Mononuclear cell (primary cell): ENCODE results near the gene FAN1. TPM values are rescaled to one million over a fixed set of nuclear protein-coding genes. Genes with fewer than 3 reads are reported as not detected.
"Not testable (repeated sequence)": the region's sequence is repeated elsewhere in the genome, so short reads cannot be mapped to it uniquely, and the experiment has no call there.

Experiments
- H3K27me3 ChIP-seq: 2 replicates; pipeline ENCODE4 v1.6.0; 2011; ENCODE audit warnings: low read length, control low read depth; ENCODE audit not compliant: insufficient read depth
- H3K4me1 ChIP-seq: 2 replicates; pipeline ENCODE4 v1.5.1; 2011; ENCODE audit warnings: mild to moderate bottlenecking, low read length, control low read depth; ENCODE audit not compliant: insufficient read depth
- H3K4me3 ChIP-seq: 2 replicates; pipeline ENCODE4 v1.5.1; 2011; ENCODE audit warnings: mild to moderate bottlenecking, low read length, moderate library complexity
- H3K9me3 ChIP-seq: 2 replicates; pipeline ENCODE4 v1.5.1; 2011; ENCODE audit warnings: low read depth, mild to moderate bottlenecking, control low read depth, low read length
- total RNA-seq: library from RNA; depleted of rRNA; stranded (reverse); fragments of >200 nt; gene quantifications from one replicate; pipeline ENCODE4 v1.2.3, GENCODE V29; 2012

FAN1 gene
- 8.7 TPM for total RNA-seq

DNA sequence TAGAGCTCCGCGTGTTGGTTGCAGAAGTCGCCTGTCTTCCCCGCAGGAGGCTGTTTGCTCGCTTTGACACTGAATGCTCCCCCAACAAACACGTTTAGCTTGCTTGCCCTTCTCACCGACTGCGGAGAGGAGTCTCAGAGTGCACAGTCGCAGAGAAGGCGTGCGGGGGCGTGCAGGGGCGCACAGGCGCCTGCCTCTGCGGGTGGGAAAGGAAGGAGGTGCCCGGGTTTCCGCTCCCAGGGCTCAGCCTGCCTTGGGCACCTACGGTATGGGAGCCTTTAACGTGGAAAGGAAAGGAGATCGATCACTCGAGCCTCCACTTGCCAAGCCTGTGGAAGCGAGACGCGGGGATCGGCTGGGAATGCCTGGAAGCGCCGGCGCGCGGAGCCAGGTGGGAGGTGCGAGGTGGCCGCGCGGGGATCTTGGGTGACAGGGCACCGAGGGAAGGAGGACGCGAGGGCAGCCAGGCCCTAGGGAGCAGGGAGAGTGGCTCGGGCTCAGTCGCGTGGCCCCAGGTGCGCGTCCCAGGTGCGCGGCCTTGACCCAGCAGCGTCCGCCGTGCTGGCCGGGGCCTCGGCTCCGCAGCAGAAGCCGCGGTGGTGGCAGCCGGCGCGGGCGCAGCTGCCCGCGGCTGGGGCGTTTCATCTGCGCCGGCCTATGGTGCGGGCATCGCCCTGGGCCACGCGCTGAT is at the start of gene FAN1:
TSS of gene FAN1 (plus strand) at position 419 of the 691 bp plus-strand sequence. CDS start 749 bp downstream, outside the sequence.
- H3K9me3 ChIP-seq, result no peaks in the 10 kb centered on the region
- peaks cover 13% of the 10 kb centered on the region for H3K4me1 ChIP-seq
- H3K27me3 ChIP-seq, result no peaks in the 10 kb centered on the region
- peak within 1 kb of the TSS; percentile 67 for H3K4me3 ChIP-seq

DNA sequence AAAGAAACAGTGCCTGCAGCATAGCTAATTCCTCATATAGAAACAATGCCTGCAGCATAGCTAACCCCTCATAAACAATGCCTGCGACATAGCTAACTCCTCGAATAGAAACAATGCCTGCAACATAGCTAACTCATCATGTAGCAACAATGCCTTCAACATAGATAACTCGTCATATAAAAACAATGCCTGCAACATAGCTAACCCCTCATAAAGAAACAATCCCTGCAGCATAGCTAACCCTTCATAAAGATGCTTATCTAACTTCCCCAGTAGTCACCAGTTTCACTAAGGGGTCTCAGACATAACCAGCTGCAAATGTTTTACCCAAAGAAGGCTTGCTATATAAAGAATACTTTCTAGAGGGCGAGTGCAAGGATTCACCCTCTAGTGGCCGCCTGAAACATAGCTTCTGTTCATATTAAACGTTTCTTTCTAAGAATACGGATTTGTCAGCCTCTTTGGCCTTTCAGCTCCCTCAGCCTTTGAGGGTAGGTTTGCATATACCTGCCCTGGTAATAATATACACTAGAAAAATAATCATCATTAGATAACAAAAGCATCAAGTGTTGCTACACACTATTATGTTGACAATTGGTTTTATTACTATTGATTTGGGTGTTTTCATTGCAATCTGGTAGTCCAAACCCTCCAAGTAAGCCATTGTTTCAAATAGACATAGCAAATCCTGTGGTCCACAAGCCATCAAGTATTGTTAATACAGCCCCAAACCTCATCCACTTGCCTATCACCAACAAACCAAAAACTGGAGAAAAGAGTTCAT is 44.4 kb upstream of the FAN1 start:
- Histone ChIP-seq H3K4me1 (no peaks in the 10 kb centered on the region), H3K27me3 (no peaks in the 10 kb centered on the region), H3K9me3 (no peaks in the 10 kb centered on the region), H3K4me3 (no peak overlapping the region)

DNA sequence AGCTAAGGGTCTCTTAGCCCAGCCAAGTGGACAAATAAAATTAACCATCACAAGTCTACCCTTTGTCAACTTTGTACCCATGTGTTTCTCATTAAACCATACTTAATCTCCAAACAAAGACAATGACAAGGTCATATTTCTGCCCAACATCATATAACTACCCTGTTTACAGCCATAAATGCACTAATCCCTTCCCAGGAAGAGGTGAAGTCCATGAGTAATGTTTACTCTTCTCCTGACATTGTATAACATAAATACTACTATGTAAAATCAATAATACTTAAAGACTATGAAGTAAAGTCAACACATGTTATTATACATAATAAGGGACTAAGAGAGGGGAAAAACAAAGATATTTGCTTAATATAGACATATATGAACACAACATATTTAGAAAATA is 38.5 kb upstream of the FAN1 start:
- Histone ChIP-seq H3K4me3 (no peak overlapping the region), H3K9me3 (no peaks in the 10 kb centered on the region), H3K4me1 (no peaks in the 10 kb centered on the region), H3K27me3 (no peaks in the 10 kb centered on the region)

DNA sequence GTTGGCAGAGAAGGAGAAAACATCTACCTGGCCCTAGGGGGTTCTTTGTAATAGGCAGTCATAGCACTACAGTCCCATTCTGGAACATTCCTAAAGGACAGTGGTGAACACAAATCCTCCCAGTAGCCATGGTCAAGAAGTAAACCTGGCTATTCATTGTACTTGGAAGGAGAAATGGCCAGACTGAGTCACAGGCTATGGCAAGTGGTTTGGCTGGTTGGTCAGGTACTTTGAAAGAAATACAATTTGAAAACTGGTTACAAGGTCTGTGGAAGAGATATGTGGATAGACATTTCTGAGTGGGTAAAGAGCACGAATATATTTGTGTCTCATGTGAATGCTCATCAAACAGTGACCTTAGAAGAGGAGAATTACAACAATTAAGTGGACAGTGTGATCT is 33.0 kb upstream of the FAN1 start:
- Histone ChIP-seq H3K27me3 (no peaks in the 10 kb centered on the region), H3K4me3 (no peak overlapping the region), H3K9me3 (no peaks in the 10 kb centered on the region), H3K4me1 (no peaks in the 10 kb centered on the region)

DNA sequence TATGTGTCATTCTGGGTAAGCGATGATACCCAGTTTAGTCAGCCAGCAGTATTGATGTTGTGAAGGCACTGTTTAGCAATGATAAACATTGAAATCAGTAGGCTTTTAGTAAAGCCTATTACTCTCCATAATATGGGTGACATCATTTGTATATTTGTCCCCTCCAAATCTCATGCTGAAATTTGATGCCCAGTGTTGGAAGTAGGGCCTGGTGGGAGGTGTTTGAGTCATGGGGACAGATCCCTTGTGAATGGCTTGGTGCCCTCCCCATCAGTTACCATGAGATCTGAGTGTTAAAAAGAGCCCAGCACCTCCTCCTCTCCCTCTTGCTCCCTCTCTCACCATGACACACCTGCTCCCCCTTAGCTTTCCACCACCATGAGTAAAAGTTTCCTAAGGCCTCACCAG is 31.4 kb upstream of the FAN1 start:
- Histone ChIP-seq H3K4me1 (no peaks in the 10 kb centered on the region), H3K4me3 (no peak overlapping the region), H3K9me3 (no peaks in the 10 kb centered on the region), H3K27me3 (no peaks in the 10 kb centered on the region)

DNA sequence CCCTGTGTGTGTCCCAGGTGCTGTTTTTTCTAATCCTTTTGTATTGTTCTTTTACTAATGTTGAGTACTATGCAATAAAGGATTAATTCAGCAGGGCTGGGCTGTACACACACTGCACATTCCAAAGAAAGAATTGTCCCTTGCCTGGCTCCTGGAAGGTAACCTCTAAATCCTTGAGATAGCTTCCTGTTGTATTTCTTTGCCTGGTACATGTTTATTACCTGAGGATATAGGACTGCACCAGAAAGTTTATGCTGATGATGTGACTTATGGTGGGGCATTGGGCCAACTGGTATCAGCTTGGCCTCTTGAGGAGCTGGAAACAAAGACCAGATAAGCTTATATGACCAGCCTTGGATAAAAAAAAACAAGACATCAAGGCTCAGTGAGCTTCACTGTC is 26.6 kb upstream of the FAN1 start:
- Histone ChIP-seq H3K9me3 (no peaks in the 10 kb centered on the region), H3K27me3 (no peaks in the 10 kb centered on the region), H3K4me3 (no peak overlapping the region), H3K4me1 (no peaks in the 10 kb centered on the region)

DNA sequence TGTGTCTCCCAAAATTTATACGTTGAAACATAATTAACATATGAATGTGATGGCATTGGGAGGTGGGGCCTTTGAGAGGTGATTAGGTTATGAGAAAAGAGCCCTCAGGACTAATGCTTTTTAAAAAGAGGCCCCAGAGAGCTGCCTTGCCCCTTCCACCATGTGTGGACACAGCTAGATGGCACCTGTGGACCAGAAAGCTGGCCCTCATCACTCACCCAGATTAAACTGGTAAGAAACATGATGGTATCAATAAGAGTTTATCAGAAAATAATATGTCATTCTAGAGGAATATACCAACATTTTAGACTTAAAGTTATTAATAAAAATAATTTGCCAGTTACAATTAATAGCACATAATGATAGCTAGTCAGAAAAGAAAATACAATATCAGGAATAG is 25.2 kb upstream of the FAN1 start:
- Histone ChIP-seq H3K4me1 (no peaks in the 10 kb centered on the region), H3K9me3 (no peaks in the 10 kb centered on the region), H3K4me3 (no peak overlapping the region), H3K27me3 (no peaks in the 10 kb centered on the region)

DNA sequence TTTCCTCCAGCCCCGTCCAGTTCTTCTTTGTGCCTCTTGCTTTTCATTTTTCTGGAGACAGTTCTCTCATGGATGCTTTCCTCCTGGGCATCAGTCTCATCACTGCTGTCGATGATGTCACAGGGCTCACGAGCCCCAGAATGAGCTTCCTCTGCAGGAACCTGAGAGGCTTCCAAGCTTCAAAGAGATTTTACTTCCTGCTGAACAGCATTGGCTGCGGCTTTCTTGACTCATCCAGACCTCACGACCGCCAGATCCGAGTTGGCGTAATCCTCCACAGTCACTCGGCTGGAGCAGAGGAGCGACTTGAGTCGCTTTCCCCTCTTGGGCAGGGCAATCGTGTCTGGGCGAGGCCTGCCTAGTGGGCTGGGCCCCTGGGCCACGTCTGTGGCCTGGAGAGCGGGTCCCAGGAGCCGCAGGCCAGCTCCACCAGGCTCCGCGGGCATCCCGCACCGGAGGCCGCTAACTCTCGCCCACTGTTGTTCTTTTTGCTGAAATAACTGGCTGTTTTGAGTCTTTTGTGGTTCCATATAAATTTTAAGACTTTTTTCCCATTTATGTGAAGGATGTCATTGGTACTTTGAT is 20.8 kb upstream of the FAN1 start:
- Histone ChIP-seq H3K4me1 (no peaks in the 10 kb centered on the region), H3K9me3 (no peaks in the 10 kb centered on the region), H3K4me3 (no peak overlapping the region), H3K27me3 (no peaks in the 10 kb centered on the region)

DNA sequence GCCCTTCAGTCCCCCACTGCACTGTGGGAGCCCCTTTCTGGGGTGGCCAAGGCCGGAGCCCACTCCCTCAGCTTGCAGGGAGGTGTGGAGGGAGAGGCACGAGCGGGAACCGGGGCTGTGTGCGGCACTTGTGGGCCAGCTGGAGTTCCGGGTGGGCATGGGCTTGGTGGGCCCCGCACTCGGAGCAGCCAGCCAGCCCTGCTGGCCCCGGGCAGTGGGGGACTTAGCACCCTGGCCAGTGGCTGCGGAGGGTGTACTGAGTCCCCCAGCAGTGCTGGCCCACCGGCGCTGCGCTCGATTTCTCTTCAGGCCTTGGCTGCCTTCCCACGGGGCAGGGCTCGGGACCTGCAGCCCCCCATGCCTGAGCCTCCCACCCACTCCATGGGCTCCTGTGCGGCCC is 20.0 kb upstream of the FAN1 start:
- H3K4me1 ChIP-seq, H3K27me3 ChIP-seq, H3K9me3 ChIP-seq, H3K4me3 ChIP-seq: not testable (repeated sequence)

DNA sequence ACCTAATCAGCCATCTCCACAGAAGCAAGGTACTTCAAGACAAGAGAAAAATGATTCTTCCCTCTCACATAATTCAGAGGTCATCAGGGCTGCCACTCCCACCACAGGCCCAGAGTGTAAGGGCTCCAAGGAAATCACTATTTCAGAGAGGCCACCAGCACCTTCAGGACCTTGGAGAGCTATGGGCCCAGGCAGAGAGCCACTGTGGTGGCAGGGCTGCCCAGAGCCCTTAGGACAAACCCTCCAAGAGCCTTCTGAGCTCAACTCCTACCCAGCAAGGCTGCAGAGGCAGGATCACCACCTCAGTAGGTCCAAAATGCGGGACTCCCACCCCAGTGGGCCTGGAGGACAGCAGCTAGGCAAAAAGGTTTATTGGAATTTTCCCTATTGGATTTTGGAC is 17.9 kb upstream of the FAN1 start:
- Histone ChIP-seq H3K9me3 (no peaks in the 10 kb centered on the region), H3K4me1 (no peaks in the 10 kb centered on the region), H3K27me3 (no peaks in the 10 kb centered on the region), H3K4me3 (no peak overlapping the region)

DNA sequence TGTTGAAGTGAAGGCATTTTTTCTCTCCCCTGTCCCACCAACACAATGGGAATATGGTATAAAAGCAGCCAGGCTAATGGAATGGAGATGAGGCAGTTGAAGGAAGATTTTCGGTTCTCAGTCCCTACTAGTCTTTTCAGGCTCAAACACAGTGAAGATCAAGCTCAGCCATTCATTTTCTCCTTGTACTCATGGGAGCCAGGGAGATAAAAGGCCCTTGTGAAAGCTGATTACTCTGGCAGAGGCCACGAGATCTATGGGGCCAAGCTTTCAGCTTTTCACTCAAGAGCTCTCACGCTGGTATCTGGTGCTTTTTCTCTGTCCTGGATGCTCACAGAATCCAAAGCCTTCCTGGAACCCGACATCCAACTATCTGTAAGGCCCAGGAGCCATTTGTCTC is 14.5 kb upstream of the FAN1 start:
- Histone ChIP-seq H3K27me3 (no peaks in the 10 kb centered on the region), H3K4me3 (no peak overlapping the region), H3K4me1 (no peaks in the 10 kb centered on the region), H3K9me3 (no peaks in the 10 kb centered on the region)

DNA sequence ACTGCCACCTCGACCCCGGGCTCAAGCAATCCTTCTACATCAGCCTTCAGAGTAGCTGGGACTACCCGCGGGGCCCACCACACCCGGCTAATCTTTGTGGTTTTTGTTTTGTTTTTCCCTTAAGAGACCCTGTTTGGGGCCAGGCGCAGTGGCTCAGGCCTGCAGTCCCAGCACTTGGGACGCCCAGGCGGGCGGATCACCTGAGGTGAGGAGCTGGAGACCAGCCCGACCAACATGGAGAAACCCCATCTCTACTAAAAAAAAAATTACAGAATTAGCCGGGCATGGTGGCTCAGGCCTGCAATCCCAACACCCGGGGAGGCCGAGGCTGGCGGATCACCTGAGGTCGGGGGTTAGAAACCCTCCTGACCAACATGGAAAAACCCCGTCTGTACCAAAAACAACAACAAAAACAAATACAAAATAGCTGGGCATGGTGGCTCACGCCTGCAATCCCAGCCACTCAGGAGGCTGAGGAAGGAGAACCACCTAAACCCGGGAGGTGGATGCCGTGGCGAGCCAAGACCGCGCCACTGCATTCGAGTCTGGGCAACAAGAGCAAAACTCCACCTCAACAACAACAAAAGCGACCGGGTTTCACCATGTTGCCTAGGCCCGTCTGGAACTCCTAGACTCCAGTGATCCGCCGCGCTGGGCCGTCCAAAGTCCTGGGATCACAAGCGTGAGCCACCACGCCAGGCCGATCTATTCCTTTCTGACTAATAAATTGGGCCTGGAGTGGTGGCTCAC is 8.1 kb upstream of the FAN1 start:
- no peak overlapping the region for H3K4me3 ChIP-seq
- H3K4me1 ChIP-seq, result no peaks in the 10 kb centered on the region
- no peaks in the 10 kb centered on the region for H3K9me3 ChIP-seq
- no peaks in the 10 kb centered on the region for H3K27me3 ChIP-seq

DNA sequence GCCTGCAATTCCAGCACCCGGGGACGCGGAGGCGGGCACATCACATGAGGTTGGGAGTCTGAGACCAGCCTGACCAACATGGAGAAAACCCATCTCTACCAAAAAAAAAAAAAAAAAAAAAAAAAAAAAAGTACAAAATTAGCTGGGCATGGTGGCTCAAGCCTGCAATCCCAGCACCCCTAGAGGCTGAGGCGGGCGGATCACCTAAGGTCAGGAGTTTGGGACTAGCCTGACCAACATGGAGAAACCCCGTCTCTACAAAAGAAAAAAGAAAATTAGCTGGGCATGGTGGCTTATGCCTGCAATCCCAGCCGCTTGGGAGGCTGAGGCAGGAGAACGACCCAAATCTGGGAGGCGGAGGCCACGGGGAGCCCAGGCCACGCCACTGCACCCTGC is 7.5 kb upstream of the FAN1 start:
- H3K4me1 ChIP-seq, result no peaks in the 10 kb centered on the region
- no peaks in the 10 kb centered on the region for H3K9me3 ChIP-seq
- no peaks in the 10 kb centered on the region for H3K27me3 ChIP-seq
- no peak overlapping the region for H3K4me3 ChIP-seq

DNA sequence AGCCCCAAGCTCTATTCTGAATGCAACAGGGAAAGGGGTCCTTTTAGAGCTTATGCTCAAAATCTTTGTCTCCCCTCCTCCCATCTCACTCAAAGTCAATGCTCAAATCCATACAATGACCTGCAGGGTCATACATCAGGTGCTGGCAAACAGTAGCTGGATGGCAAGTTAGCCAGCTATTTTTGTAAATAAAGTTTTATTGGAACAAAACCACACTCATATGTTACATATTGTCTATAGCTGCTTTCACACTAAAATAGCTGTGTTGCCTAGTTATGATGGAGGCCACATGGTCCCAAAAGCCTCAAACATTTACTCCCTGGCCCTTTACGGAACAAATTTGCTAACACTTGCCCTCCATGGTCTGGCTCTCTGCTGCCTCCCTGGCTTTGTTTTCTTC is 1.8 kb upstream of the FAN1 start:
- Histone ChIP-seq H3K9me3 (no peaks in the 10 kb centered on the region), H3K27me3 (no peaks in the 10 kb centered on the region)

DNA sequence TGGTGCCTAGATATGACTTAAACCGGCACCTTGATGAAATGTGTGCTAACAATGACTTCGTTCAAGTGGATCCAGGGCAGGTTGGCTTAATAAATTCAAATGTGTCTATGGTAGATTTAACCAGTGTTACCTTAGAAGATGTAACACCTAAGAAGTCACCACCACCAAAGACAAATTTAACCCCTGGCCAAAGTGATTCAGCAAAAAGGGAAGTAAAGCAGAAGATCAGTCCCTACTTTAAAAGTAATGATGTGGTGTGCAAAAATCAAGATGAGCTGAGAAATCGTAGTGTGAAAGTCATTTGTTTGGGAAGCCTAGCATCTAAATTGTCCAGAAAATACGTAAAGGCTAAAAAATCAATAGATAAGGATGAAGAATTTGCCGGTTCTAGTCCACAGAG is 1.1 kb downstream of the FAN1 start:
- H3K4me3 ChIP-seq, result no peak overlapping the region
- no peaks in the 10 kb centered on the region for H3K9me3 ChIP-seq
- no peaks in the 10 kb centered on the region for H3K27me3 ChIP-seq
- H3K4me1 ChIP-seq, result peaks cover 13% of the 10 kb centered on the region

More for the DNA sequence above, 1.8 kb upstream of the FAN1 start:
- H3K4me1 ChIP-seq, result peaks cover 13% of the 10 kb centered on the region
- H3K4me3 ChIP-seq, result no peak overlapping the region
